Cardiac muscle cell (in vitro differentiated cells and primary cell): ENCODE measurements around the gene NEURL1B. TPM values are rescaled to one million over a fixed set of nuclear protein-coding genes. Genes with fewer than 3 reads are reported as not detected.

Experiments
- DNase-seq, 2 donors: peaks; one replicate each; pipeline versions ENCODE4 v3.0.0 to v3.0.0-alpha.2; 2010 to 2017; ENCODE audit warnings: low read depth in 1 of 2, low spot score in 1 of 2
- H3K27ac ChIP-seq: fragments of 200-600 bp; sonication (generic); 2 replicates; pipeline ENCODE4 v1.5.1; 2016
- H3K27me3 ChIP-seq: fragments of 200-600 bp; sonication (generic); 2 replicates; pipeline ENCODE4 v1.6.0; 2016; ENCODE audit warnings: control low read depth
- H3K36me3 ChIP-seq: fragments of 200-600 bp; sonication (generic); 2 replicates; pipeline ENCODE4 v1.5.1; 2016; ENCODE audit warnings: control low read depth
- H3K4me1 ChIP-seq: fragments of 200-600 bp; sonication (generic); 2 replicates; pipeline ENCODE4 v1.8.1; 2017; ENCODE audit warnings: low read depth, mild to moderate bottlenecking, mixed run types
- H3K4me3 ChIP-seq: fragments of 200-600 bp; sonication (generic); 2 replicates; pipeline ENCODE4 v1.5.1; 2016; ENCODE audit warnings: mild to moderate bottlenecking
- H3K9me3 ChIP-seq: fragments of 200-600 bp; sonication (generic); 2 replicates; pipeline ENCODE4 v1.5.1; 2017; ENCODE audit warnings: low read depth, mild to moderate bottlenecking, control low read depth
- CTCF ChIP-seq: IDR thresholded peaks from 2 replicates; pipeline ENCODE4 v1.5.1; 2012; ENCODE audit warnings: low read depth, mild to moderate bottlenecking, low read length
- polyA plus RNA-seq: library from polyadenylated mRNA; unstranded; fragments of >200 nt; fragmentation: Nextera tagmentation; extraction: Ambion mirVana; gene quantifications from 2 replicates; pipeline ENCODE4 v1.2.1, GENCODE V29; 2016
- total RNA-seq: library from RNA; depleted of rRNA; stranded (reverse); fragments of >200 nt; gene quantifications from 2 replicates; pipeline ENCODE4 v1.2.3, GENCODE V29; 2016

Gene NEURL1B
- total and polyA plus RNA-seq, 2 experiments from 2014 or later, result 4.6 to 55.8 TPM

GRCh38 chr5:172624996-172625964 is 15.8 kb upstream of the NEURL1B start:
- H3K27me3 ChIP-seq, result no peaks in the 10 kb centered on the region
- H3K4me3 ChIP-seq, result no peak overlapping the region
- H3K9me3 ChIP-seq, result no peaks in the 10 kb centered on the region
- H3K36me3 ChIP-seq, result no peaks in the 10 kb centered on the region
- peaks cover 7% of the 10 kb centered on the region for H3K4me1 ChIP-seq
- TF ChIP-seq CTCF, result no peak
- H3K27ac ChIP-seq, result no peak overlapping the region
- no peak for DNase-seq

- no peak overlapping the region for H3K4me3 ChIP-seq
- H3K9me3 ChIP-seq, result no peaks in the 10 kb centered on the region
- no peak overlapping the region for H3K27ac ChIP-seq
- H3K36me3 ChIP-seq, result no peaks in the 10 kb centered on the region
- peaks cover under 1% of the 10 kb centered on the region for H3K4me1 ChIP-seq
- H3K27me3 ChIP-seq, result no peaks in the 10 kb centered on the region
- no peak for TF ChIP-seq CTCF
- no peak for DNase-seq
These were observed 15.0 kb upstream of the NEURL1B start for GRCh38 chr5:172626031-172626581.

- Histone ChIP-seq H3K4me3 (no peak overlapping the region), H3K27ac (no peak overlapping the region), H3K4me1 (no peaks in the 10 kb centered on the region), H3K36me3 (no peaks in the 10 kb centered on the region), H3K27me3 (no peaks in the 10 kb centered on the region), H3K9me3 (no peaks in the 10 kb centered on the region)
- TF ChIP-seq CTCF, result no peak
- no peak for DNase-seq
These were observed 11.0 kb upstream of the NEURL1B start for GRCh38 chr5:172630082-172630481.

GRCh38 chr5:172630482-172630881 is 10.6 kb upstream of the NEURL1B start:
- no peaks in the 10 kb centered on the region for H3K27me3 ChIP-seq
- H3K4me3 ChIP-seq, result no peak overlapping the region
- no peak for TF ChIP-seq CTCF
- no peak overlapping the region for H3K27ac ChIP-seq
- H3K36me3 ChIP-seq, result no peaks in the 10 kb centered on the region
- no peak for DNase-seq
- H3K9me3 ChIP-seq, result no peaks in the 10 kb centered on the region
- no peaks in the 10 kb centered on the region for H3K4me1 ChIP-seq

DNA sequence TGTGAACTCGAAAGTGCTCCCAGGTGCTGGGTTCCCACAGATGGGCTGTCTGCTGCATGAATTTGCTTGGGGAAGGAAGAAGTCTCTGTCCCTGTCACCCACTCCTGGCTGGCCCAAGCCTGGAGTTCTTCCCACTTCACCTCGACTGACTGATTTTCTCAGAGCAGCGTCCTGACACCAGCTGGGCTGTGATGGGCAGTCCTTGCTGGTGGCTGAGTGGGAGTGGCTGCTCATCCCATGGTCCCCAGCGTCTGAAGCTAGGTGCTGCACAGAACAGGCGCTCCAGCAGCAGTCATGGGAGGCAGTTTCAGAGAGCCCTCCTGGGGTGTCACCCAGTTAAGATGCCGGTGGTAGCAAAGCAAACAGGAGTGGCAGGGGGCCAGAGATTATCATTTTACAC is 10.1 kb upstream of the NEURL1B start:
- Histone ChIP-seq H3K9me3 (no peaks in the 10 kb centered on the region), H3K27me3 (no peaks in the 10 kb centered on the region), H3K4me3 (no peak overlapping the region), H3K27ac (no peak overlapping the region), H3K4me1 (no peaks in the 10 kb centered on the region), H3K36me3 (no peaks in the 10 kb centered on the region)
- no peak for DNase-seq
- no peak for TF ChIP-seq CTCF
